ENCODE results near the gene TEX2. TPM values are rescaled to one million over a fixed set of nuclear protein-coding genes. Genes with fewer than 3 reads are reported as not detected.
"Not testable (repeated sequence)": the region's sequence is repeated elsewhere in the genome, so short reads cannot be mapped to it uniquely, and the experiment has no call there.

TEX2 gene
- total and polyA plus RNA-seq, 8 donors, result 20.1 to 38.2 (median 24.5) TPM

- H3K27ac ChIP-seq, result no peak overlapping the region
- no peaks in the 10 kb centered on the region for H3K27me3 ChIP-seq
- H3K4me1 ChIP-seq, result peaks cover 18 to 35% of the 10 kb centered on the region in 2 donors
- intact Hi-C loops (cut with DNase I), result no loop called here
- no peak overlapping the region for H3K4me3 ChIP-seq
- DNase-seq, result no peak
- peaks cover 0 to 26% of the 10 kb centered on the region in 2 donors for H3K36me3 ChIP-seq
- TF ChIP-seq, protein P1, sequence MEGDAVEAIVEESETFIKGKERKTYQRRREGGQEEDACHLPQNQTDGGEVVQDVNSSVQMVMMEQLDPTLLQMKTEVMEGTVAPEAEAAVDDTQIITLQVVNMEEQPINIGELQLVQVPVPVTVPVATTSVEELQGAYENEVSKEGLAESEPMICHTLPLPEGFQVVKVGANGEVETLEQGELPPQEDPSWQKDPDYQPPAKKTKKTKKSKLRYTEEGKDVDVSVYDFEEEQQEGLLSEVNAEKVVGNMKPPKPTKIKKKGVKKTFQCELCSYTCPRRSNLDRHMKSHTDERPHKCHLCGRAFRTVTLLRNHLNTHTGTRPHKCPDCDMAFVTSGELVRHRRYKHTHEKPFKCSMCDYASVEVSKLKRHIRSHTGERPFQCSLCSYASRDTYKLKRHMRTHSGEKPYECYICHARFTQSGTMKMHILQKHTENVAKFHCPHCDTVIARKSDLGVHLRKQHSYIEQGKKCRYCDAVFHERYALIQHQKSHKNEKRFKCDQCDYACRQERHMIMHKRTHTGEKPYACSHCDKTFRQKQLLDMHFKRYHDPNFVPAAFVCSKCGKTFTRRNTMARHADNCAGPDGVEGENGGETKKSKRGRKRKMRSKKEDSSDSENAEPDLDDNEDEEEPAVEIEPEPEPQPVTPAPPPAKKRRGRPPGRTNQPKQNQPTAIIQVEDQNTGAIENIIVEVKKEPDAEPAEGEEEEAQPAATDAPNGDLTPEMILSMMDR (IDR thresholded peaks at IDR 0.05), result no peak
- ATAC-seq, result no peak
- no peaks in the 10 kb centered on the region for H3K9me3 ChIP-seq
Observed at GRCh38 chr17:64214950-64215349, 48.1 kb downstream of the TEX2 start.

DNA sequence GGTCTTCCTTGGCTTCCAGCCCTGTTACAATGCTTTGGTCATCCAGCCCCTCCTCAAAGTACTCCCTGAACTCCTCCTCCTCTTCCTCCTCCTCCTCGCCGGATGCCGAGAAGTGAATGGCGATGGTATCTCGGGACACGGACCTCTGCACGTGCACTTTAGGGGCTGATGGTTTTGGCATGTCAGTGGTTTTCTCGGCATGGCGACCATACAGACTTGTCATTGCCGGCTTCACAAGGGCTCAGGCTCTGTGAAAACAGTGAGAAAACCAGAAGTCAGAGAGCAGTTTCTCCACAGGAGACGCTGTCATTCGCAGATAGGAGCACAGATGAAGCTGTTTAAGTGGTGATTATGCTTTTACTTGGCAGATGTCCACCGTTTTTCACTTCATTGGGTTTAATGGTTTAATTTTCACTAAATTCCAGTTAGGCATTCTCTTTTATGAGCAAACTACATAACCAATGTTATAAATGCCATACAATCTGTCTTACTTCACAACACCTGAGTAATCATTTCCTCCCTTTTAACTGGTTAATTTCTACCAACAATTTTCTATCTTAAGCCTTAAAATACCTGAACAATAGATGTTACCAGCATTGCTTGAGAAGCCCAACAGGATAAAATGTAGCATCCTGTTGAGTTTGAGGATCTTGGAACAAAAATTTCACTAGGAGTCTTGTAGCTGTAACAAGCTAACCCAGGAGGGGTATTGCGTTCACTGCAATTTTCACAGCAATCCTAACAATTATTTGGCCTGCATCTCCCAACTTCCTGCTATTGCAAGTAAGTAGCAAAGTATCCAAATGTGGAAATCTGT, 48.9 kb downstream of the TEX2 start:
- Histone ChIP-seq H3K27me3 (no peaks in the 10 kb centered on the region), H3K36me3 (peaks cover 0 to 26% of the 10 kb centered on the region in 2 donors), H3K9me3 (no peaks in the 10 kb centered on the region), H3K4me1 (peaks cover 18 to 40% of the 10 kb centered on the region in 2 donors), H3K27ac (no peak overlapping the region), H3K4me3 (no peak overlapping the region)
- ATAC-seq (no peak), DNase-seq (no peak)
- TF ChIP-seq, protein P1 (IDR thresholded peaks at IDR 0.05), result no peak
- intact Hi-C loops (cut with DNase I), result no loop called here

DNA sequence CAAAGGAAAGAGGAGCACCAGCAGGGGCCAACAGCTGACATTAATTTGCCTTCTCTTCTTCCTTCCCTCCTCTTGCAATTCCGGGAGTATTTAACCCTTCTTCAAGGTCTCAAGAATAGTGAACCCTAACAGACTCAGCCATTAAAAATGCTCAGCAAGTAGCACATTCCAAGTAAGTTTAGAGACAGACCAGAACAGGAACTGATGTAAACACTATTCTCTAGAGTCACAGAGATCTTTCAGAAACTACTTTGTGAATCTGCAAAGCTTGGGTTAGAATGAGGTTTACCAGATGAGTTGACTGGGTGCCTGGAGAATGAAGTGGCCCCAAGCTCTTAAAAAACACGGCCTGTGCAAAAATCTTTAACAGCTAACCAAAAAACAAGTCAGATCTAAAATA, 50.9 kb downstream of the TEX2 start:
- ATAC-seq (no peak), DNase-seq (no peak)
- Histone ChIP-seq H3K36me3 (peaks cover 0 to 34% of the 10 kb centered on the region in 2 donors), H3K27ac (no peak overlapping the region), H3K27me3 (no peaks in the 10 kb centered on the region), H3K9me3 (no peaks in the 10 kb centered on the region), H3K4me1 (peaks cover 14 to 25% of the 10 kb centered on the region in 2 donors), H3K4me3 (no peak overlapping the region)
- intact Hi-C loops (cut with DNase I), result no loop called here
- TF ChIP-seq, protein P1 (IDR thresholded peaks at IDR 0.05), result no peak

DNA sequence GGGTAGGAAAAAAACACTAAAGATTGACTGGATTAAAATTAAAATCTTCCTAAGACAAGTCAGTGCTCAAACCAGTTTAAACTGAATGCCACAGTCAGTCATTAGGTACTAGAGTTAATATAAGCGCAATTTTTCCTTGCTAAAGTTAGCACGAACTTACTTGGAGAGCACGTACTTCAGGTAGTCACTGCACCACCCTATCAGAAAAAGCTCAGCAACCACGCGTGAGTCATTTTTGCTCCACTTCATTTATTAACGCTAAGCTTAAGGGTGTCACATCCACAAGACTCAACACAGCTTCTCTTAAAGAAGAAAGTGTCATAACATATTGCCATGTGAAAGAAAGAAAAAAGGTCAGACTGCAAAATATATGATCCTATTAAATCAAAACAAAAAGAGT, 53.1 kb downstream of the TEX2 start:
- Histone ChIP-seq H3K27me3 (no peaks in the 10 kb centered on the region), H3K4me3 (no peak overlapping the region), H3K9me3 (no peaks in the 10 kb centered on the region), H3K4me1 (peaks cover 0 to 9% of the 10 kb centered on the region in 2 donors), H3K27ac (no peak overlapping the region), H3K36me3 (peaks cover 0 to 34% of the 10 kb centered on the region in 2 donors)
- TF ChIP-seq, protein P1 (IDR thresholded peaks at IDR 0.05), result no peak
- ATAC-seq (peak; percentile 92), DNase-seq (no peak)
- intact Hi-C loops (cut with DNase I), result no loop called here

GRCh38 chr17:64209356-64209941, 53.6 kb downstream of the TEX2 start:
- TF ChIP-seq, protein P1 (IDR thresholded peaks at IDR 0.05), result no peak
- H3K4me3 ChIP-seq, result no peak overlapping the region
- H3K27me3 ChIP-seq, result no peaks in the 10 kb centered on the region
- peaks cover 0 to 6% of the 10 kb centered on the region in 2 donors for H3K4me1 ChIP-seq
- DNase-seq (no peak), ATAC-seq (peak; percentile 29)
- H3K27ac ChIP-seq, result peak overlapping the region in 1 of 2 donors; percentile 13
- H3K36me3 ChIP-seq, result peaks cover 0 to 34% of the 10 kb centered on the region in 2 donors
- no peaks in the 10 kb centered on the region for H3K9me3 ChIP-seq
- intact Hi-C loops (cut with DNase I), result no loop called here

- H3K27ac ChIP-seq; H3K27me3 ChIP-seq; H3K9me3 ChIP-seq; ATAC-seq; intact Hi-C loops (cut with DNase I); H3K4me3 ChIP-seq; DNase-seq; H3K4me1 ChIP-seq: not testable (repeated sequence)
- H3K36me3 ChIP-seq, result peaks cover 0 to 29% of the 10 kb centered on the region in 2 donors
Observed at GRCh38 chr17:64208656-64209055, 54.4 kb downstream of the TEX2 start.

Data from left lung (tissue), 10 donors.